IPS-18a (cell line): Measurements from ENCODE around the gene FOLR1.
A peak's percentile ranks its signal among the peaks of the same experiment; 100 is the strongest.

Source experiments
- H3K27ac ChIP-seq: one replicate; pipeline ENCODE4 v1.5.1; 2013; ENCODE audit warnings: low read length
- H3K27me3 ChIP-seq: one replicate; pipeline ENCODE4 v1.6.1; 2013; ENCODE audit warnings: mild to moderate bottlenecking, low read length; ENCODE audit not compliant: control insufficient read depth, insufficient read depth
- H3K36me3 ChIP-seq: one replicate; pipeline ENCODE4 v1.6.1; 2013; ENCODE audit warnings: low read depth, low read length; ENCODE audit not compliant: control insufficient read depth
- H3K4me1 ChIP-seq: one replicate; pipeline ENCODE4 v1.6.1; 2013; ENCODE audit warnings: low read depth, low read length; ENCODE audit not compliant: control insufficient read depth
- H3K4me3 ChIP-seq: one replicate; pipeline ENCODE4 v1.5.1; 2013; ENCODE audit warnings: low read length
- H3K9ac ChIP-seq: one replicate; pipeline ENCODE4 v1.6.1; 2013; ENCODE audit warnings: mild to moderate bottlenecking, low read length, moderate library complexity
- H3K9me3 ChIP-seq: one replicate; pipeline ENCODE4 v1.6.1; 2013; ENCODE audit warnings: low read depth, low read length; ENCODE audit not compliant: control insufficient read depth

The FOLR1 gene

GRCh38 chr11:72233773-72234513 lies 42.0 kb downstream of the FOLR1 start:
- no peak overlapping the region for H3K9ac ChIP-seq
- H3K27ac ChIP-seq = no peak overlapping the region
- peaks cover 8% of the 10 kb centered on the region for H3K27me3 ChIP-seq
- H3K4me1 ChIP-seq = peaks cover 14% of the 10 kb centered on the region
- no peak overlapping the region for H3K4me3 ChIP-seq
- peaks cover 83% of the 10 kb centered on the region for H3K36me3 ChIP-seq
- no peaks in the 10 kb centered on the region for H3K9me3 ChIP-seq

GRCh38 chr11:72234514-72234830 lies 42.5 kb downstream of the FOLR1 start:
- Histone ChIP-seq H3K27me3 (peaks cover 13% of the 10 kb centered on the region), H3K27ac (no peak overlapping the region), H3K4me3 (no peak overlapping the region), H3K9me3 (no peaks in the 10 kb centered on the region), H3K4me1 (peaks cover 19% of the 10 kb centered on the region), H3K9ac (no peak overlapping the region), H3K36me3 (peaks cover 78% of the 10 kb centered on the region)

- Histone ChIP-seq H3K9ac (no peak overlapping the region), H3K4me1 (peaks cover 19% of the 10 kb centered on the region), H3K9me3 (no peaks in the 10 kb centered on the region), H3K36me3 (peaks cover 74% of the 10 kb centered on the region), H3K27ac (no peak overlapping the region), H3K4me3 (no peak overlapping the region), H3K27me3 (peaks cover 18% of the 10 kb centered on the region)
Observed at GRCh38 chr11:72234920-72235319, 43.0 kb downstream of the FOLR1 start.

- no peaks in the 10 kb centered on the region for H3K9me3 ChIP-seq
- peaks cover 19% of the 10 kb centered on the region for H3K4me1 ChIP-seq
- H3K27me3 ChIP-seq = peaks cover 24% of the 10 kb centered on the region
- H3K27ac ChIP-seq = no peak overlapping the region
- no peak overlapping the region for H3K4me3 ChIP-seq
- H3K36me3 ChIP-seq = peaks cover 68% of the 10 kb centered on the region
- H3K9ac ChIP-seq = no peak overlapping the region
Observed at GRCh38 chr11:72235351-72236057, 43.6 kb downstream of the FOLR1 start.

- Histone ChIP-seq H3K9me3 (no peaks in the 10 kb centered on the region), H3K4me3 (no peak overlapping the region), H3K4me1 (peaks cover 19% of the 10 kb centered on the region), H3K36me3 (peaks cover 61% of the 10 kb centered on the region), H3K27me3 (peaks cover 30% of the 10 kb centered on the region), H3K27ac (no peak overlapping the region), H3K9ac (no peak overlapping the region)
Observed at GRCh38 chr11:72236083-72236697, 44.2 kb downstream of the FOLR1 start.

DNA sequence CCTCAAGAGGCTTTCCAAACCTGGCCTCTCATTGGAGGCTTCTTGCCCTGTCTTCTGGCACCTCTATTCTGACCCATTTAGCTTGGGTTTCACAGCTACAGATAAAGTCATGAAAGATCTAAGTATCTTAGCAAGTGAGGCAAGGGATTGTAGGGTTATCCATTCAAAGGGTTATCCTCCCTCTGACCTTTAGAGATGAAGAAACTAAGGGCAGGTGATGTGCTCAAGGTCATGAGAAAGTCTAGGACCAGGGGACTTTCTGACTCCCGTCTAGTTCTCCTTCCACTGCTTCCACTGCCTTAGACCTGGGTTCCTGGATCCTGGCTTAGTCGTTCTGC lies 44.8 kb downstream of the FOLR1 start:
- H3K9ac ChIP-seq = no peak overlapping the region
- peaks cover 55% of the 10 kb centered on the region for H3K36me3 ChIP-seq
- peaks cover 36% of the 10 kb centered on the region for H3K27me3 ChIP-seq
- no peak overlapping the region for H3K27ac ChIP-seq
- H3K4me1 ChIP-seq = peaks cover 19% of the 10 kb centered on the region
- no peak overlapping the region for H3K4me3 ChIP-seq
- H3K9me3 ChIP-seq = no peaks in the 10 kb centered on the region

GRCh38 chr11:72237112-72237931 lies 45.4 kb downstream of the FOLR1 start:
- H3K36me3 ChIP-seq = peaks cover 50% of the 10 kb centered on the region
- H3K4me3 ChIP-seq = peak overlapping the region; percentile 32
- peaks cover 42% of the 10 kb centered on the region for H3K27me3 ChIP-seq
- H3K27ac ChIP-seq = no peak overlapping the region
- no peaks in the 10 kb centered on the region for H3K9me3 ChIP-seq
- peak overlapping the region; percentile 35 for H3K9ac ChIP-seq
- peaks cover 19% of the 10 kb centered on the region for H3K4me1 ChIP-seq

DNA sequence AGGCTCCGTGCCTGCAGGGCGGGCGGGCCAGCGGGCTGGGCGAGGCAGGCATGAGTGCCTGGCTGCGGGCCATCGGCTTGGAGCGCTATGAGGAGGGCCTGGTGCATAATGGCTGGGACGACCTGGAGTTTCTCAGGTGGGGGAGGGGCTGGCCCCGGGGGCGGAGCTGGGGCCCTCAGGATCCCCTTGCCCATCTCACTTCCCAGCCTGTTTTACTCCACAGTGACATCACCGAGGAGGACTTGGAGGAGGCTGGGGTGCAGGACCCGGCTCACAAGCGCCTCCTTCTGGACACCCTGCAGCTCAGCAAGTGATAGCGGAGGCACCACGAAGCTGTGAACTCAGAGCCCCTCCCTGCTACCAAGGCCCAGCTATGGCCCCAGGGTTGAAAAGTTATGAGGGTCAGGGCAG lies 46.1 kb downstream of the FOLR1 start:
- Histone ChIP-seq H3K9ac (peak overlapping the region; percentile 35), H3K4me3 (peak overlapping the region; percentile 32), H3K9me3 (no peaks in the 10 kb centered on the region), H3K4me1 (peaks cover 19% of the 10 kb centered on the region), H3K36me3 (peaks cover 42% of the 10 kb centered on the region), H3K27ac (no peak overlapping the region), H3K27me3 (peaks cover 49% of the 10 kb centered on the region)

GRCh38 chr11:72238492-72239312 lies 46.8 kb downstream of the FOLR1 start:
- peaks cover 37% of the 10 kb centered on the region for H3K36me3 ChIP-seq
- H3K9ac ChIP-seq = no peak overlapping the region

GRCh38 chr11:72239313-72239848 lies 47.4 kb downstream of the FOLR1 start:
- H3K4me3 ChIP-seq = peak overlapping the region; percentile 56
- peaks cover 62% of the 10 kb centered on the region for H3K27me3 ChIP-seq
- H3K9ac ChIP-seq = no peak overlapping the region
- peaks cover 30% of the 10 kb centered on the region for H3K36me3 ChIP-seq
- H3K9me3 ChIP-seq = no peaks in the 10 kb centered on the region
- peaks cover 19% of the 10 kb centered on the region for H3K4me1 ChIP-seq
- no peak overlapping the region for H3K27ac ChIP-seq

More at GRCh38 chr11:72238492-72239312, 46.8 kb downstream of the FOLR1 start:
- peaks cover 19% of the 10 kb centered on the region for H3K4me1 ChIP-seq
- H3K9me3 ChIP-seq = no peaks in the 10 kb centered on the region
- peaks cover 56% of the 10 kb centered on the region for H3K27me3 ChIP-seq
- H3K4me3 ChIP-seq = peak overlapping the region; percentile 56
- H3K27ac ChIP-seq = no peak overlapping the region
